NCI-H510A (cell line): ENCODE measurements around the gene GPX2.
A peak's percentile ranks its signal among the peaks of the same experiment; 100 is the strongest.

Experiments used
- DNase-seq: peaks from one replicate; lab custom pipeline; 2025; lab: John Stamatoyannopoulos, UW

The GPX2 gene

GRCh38 chr14:64960762-64961276, 18.3 kb upstream of the GPX2 start:
- DNase-seq: peak; percentile 57

GRCh38 chr14:64958743-64959142, 16.2 kb upstream of the GPX2 start:
- no peak for DNase-seq

DNA sequence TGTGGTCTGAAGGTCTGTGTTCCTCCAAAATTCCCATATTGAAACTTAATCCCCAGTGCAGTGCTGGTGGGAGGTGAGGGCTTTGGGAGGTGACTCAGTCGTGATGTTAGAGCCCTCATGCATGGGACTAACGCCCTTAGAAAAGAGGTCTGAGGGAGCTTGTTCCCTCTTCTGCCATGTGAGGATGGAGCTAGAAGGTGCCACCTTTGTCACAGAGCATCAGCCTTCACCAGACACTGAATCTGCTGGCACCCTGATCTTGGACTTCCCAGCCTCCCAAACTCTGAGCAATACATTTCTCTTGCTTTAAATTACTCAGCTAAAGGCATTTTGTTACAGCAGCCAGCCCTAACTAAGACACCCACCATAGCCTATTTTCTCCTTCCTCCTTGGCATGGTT, 15.7 kb upstream of the GPX2 start:
- no peak for DNase-seq

GRCh38 chr14:64956697-64957406, 14.3 kb upstream of the GPX2 start:
- DNase-seq: no peak

- no peak for DNase-seq
Observed at GRCh38 chr14:64955297-64955696, 12.8 kb upstream of the GPX2 start.

GRCh38 chr14:64954491-64955240, 12.1 kb upstream of the GPX2 start:
- no peak for DNase-seq

DNA sequence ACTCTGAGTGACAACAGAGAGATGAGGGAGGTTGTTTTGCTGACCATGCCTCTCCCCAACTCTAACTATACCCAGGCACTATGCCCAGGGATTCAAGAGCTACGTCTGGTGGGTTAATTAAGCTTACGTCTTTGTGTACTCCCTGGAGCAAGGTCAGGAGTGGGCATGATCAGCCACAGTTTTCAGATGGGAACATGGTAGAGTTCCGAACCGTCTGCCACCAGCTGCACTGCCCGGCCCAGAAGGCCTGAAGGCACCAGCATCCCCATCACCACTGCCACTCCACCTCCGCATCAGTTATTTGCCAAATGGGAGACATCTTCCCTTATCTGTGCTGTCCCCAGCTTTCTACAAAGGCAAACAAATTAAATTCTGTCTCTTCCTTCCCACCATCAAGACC, 11.1 kb upstream of the GPX2 start:
- DNase-seq: no peak

DNA sequence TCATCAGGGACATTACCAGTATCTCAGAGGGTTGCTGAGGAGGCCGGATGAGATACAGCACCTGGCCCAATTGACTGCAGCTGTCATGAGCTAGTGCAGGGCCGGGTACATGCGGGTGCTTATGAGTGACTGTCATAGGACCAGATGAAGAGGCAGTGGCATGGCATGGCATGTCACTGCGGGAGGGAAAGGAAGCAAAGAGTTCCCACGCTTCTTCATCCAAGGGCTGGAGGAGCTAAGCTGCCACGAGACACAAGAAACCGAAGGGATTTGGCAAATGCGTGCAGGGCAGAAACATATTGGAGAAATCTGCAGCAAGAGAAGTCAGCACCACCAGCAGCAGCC, 10.7 kb upstream of the GPX2 start:
- no peak for DNase-seq

- no peak for DNase-seq
Observed at GRCh38 chr14:64952598-64953309, 10.2 kb upstream of the GPX2 start.

DNA sequence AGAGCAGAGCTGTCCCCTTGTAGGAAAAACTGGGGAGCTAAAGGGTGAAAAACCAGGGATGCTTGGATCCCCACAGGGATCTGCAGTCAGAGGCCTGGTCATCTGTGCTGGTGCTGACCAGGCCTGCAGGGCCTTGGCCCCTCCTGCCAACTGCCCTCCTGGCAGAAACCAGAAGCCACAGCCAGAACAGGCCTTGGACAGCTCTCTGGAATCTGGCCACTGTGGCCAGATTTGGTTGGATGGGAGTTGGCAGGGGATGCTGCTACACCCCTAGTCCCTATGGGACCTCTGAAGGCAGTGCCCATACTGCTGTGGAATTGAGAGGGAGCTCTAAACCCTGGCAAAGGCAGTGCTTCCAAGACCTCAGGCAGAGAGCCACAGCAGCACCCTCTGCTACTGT, 9.2 kb upstream of the GPX2 start:
- no peak for DNase-seq

- DNase-seq: no peak
Observed at GRCh38 chr14:64951291-64951690, 8.7 kb upstream of the GPX2 start.

- no peak for DNase-seq
Observed at GRCh38 chr14:64950889-64951288, 8.3 kb upstream of the GPX2 start.

GRCh38 chr14:64948612-64949210, 6.2 kb upstream of the GPX2 start:
- no peak for DNase-seq

DNA sequence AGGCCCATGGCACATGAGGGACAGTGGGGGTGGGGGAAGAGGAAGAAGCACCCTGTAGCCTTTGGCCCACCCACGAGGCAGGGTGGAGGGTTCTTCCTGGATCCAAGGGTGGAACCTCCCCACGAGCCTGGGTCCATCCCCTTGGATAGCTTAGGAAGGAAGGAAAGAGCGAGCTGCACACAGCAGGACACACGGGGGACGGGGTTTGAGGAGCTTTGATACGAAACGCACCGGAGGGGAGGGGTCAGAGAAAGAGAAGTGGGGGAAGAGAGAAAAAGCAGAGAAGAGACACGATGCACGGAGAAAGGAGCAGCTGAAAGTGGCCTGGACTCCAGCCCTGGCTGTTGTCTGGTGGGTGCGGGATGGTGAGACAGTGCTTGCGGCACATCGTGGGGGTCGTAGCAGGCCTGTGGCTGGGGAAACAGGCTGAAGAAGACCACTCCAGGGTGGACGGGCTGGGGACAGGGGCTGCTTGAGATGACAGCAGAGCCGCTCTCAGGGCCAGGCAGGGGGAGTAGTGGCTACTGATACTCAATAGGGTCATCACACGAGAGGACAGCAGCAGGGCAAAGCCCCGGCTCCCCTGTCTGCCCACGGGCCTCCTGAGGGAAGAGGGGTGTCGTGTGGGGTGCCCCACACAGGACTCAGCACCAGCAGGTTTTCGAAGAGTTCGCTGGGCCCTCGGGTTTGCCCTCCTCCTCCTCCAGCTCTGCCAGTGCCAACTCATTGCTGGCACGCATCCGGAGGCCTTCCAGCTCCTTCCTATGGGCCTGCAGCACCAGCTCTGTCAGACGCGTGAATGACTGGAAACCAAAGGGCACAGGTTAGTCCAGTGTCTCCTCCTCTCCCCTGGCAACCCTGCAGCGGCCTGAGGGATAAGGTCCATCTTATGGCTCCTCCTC, 5.4 kb upstream of the GPX2 start:
- DNase-seq: no peak

DNA sequence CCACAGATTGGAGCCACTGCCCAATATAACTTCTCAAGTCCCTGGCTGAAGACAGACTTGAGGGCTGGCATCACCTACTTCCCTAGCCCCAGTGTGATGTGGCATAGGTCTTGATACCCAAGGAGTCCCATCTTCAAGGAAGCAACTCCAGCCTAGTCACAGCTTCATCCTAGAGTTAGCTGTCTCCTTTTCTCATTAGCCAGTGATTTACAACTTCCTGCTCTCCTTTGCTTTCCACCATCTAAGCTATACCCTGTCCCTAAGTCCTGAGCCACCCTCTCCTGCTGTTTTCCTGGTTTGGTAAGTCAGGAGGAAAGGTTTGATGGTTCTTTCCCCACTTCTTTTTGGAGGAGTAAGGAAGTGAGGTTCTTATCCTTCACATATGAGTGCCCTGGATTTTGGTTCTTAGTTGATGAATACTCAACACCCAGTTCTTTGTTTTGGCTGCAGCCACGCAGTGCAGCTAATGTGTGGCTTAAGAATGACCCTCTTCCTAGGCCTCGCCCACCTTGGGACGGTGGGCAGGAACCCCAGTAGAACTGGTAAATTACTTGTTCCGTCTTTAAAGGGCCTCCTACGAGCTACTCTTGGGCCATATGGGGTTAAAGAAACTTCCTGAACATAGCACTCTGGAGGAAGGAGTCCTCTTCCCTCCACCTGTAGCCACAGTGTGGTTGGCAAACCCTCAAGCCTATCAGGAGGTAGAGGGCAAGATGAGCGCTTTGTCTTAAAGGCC, 3.9 kb upstream of the GPX2 start:
- DNase-seq: no peak

DNA sequence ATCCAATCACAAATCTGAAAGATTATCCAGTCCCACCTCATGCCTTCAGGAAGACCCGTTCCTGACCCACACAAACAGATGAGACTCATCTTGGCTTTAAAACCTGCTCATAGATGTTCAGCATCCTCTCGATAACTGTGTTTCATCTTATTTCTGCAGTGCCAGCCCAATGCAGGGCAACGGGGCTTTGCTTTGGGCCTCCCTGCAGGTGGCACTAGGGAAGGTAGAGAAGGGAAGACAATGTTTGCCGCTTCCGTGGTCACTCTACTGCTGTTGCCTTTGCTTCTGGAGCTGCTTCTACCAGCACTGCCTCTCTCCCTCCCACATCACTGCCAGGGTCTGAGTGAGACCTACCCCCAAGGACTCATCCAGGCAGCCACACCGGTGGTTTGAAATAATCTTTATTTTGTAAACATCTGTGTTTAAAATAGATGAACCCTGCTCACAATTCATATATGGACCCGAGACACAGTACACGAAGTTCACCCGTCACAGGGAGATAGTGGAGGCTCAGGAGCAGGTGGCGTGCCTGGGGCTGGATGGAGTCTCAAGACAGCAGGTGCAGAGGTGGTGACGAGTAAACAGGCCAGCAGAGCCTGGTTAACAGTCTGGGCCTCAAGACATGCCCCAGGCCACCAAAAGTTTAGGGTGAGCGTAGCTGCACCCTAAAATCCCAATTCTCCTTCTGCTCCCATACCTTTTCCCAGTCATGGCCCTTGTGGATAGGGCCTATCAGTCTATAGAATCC, 3.1 kb upstream of the GPX2 start:
- DNase-seq: no peak

GRCh38 chr14:64944861-64945260, 2.3 kb upstream of the GPX2 start:
- DNase-seq: no peak

GRCh38 chr14:64944041-64944440, 1.5 kb upstream of the GPX2 start:
- no peak for DNase-seq

GRCh38 chr14:64943556-64943955, 1.0 kb upstream of the GPX2 start:
- DNase-seq: no peak

GRCh38 chr14:64940336-64940910, 2.1 kb downstream of the GPX2 start:
- DNase-seq: no peak
